Fibroblast of skin of abdomen (primary cell): Measurements from ENCODE around the gene C1orf94. TPM values are rescaled to one million over a fixed set of nuclear protein-coding genes. Genes with fewer than 3 reads are reported as not detected.

Source experiments
- DNase-seq: peaks from one replicate; pipeline ENCODE4 v3.0.0-alpha.2; 2013
- polyA plus RNA-seq, 2 experiments: library from polyadenylated mRNA; unstranded; fragments of 120-200 nt; gene quantifications; one replicate each; pipeline ENCODE4 v1.2.1, GENCODE V29; 2013; ENCODE audit not compliant: insufficient read length in 2 of 2

C1orf94 gene
- 0.46 TPM for polyA plus RNA-seq (2013, experiment 1 of 2; ENCODE audit: insufficient read length)
- polyA plus RNA-seq (2013, experiment 2 of 2; ENCODE audit: insufficient read length): 0.43 TPM

- no peak for DNase-seq
These were observed at the start of gene C1orf94 for GRCh38 chr1:34176830-34177603. Gene C1orf94, plus strand, starts transcription at chr1:34176907. Its CDS starts 883 bp downstream, at chr1:34177790.

GRCh38 chr1:34127006-34128000 is 49.4 kb upstream of the C1orf94 start:
- no peak for DNase-seq

- no peak for DNase-seq
These were observed 48.4 kb upstream of the C1orf94 start for GRCh38 chr1:34128186-34128889.

- no peak for DNase-seq
These were observed 47.1 kb upstream of the C1orf94 start for GRCh38 chr1:34129630-34130029.

- DNase-seq: no peak
These were observed 46.4 kb upstream of the C1orf94 start for GRCh38 chr1:34130306-34130705.

- DNase-seq: no peak
These were observed 45.1 kb upstream of the C1orf94 start for GRCh38 chr1:34131396-34132160.

GRCh38 chr1:34132161-34132420 is 44.6 kb upstream of the C1orf94 start:
- no peak for DNase-seq

- DNase-seq: no peak
These were observed 39.3 kb upstream of the C1orf94 start for GRCh38 chr1:34137411-34137810.

- DNase-seq: no peak
These were observed 36.6 kb upstream of the C1orf94 start for GRCh38 chr1:34140011-34140676.

GRCh38 chr1:34143975-34144374 is 32.7 kb upstream of the C1orf94 start:
- no peak for DNase-seq

GRCh38 chr1:34144766-34145165 is 31.9 kb upstream of the C1orf94 start:
- no peak for DNase-seq

- no peak for DNase-seq
These were observed 29.4 kb upstream of the C1orf94 start for GRCh38 chr1:34147301-34147700.

- DNase-seq: peak; percentile 11
These were observed 27.2 kb upstream of the C1orf94 start for GRCh38 chr1:34149501-34149900.

- no peak for DNase-seq
These were observed 23.5 kb upstream of the C1orf94 start for GRCh38 chr1:34153246-34153645.

GRCh38 chr1:34155860-34156259 is 20.8 kb upstream of the C1orf94 start:
- DNase-seq: peak; percentile 55

- no peak for DNase-seq
These were observed 20.0 kb upstream of the C1orf94 start for GRCh38 chr1:34156739-34157138.

- DNase-seq: peak; percentile 99
These were observed 13.6 kb upstream of the C1orf94 start for GRCh38 chr1:34162852-34163766.

GRCh38 chr1:34163792-34164731 is 12.6 kb upstream of the C1orf94 start:
- DNase-seq: peak; percentile 25

GRCh38 chr1:34164771-34165391 is 11.8 kb upstream of the C1orf94 start, which contains the start of gene CSMD2:
Gene CSMD2, minus strand, starts transcription at chr1:34165230. Its CDS starts 133 bp downstream, at chr1:34165097.
- peak; percentile 83 for DNase-seq
